ENCODE data around the gene RBP7. TPM values are rescaled to one million over a fixed set of nuclear protein-coding genes. Genes with fewer than 3 reads are reported as not detected.
"Not testable (repeated sequence)": the region's sequence is repeated elsewhere in the genome, so short reads cannot be mapped to it uniquely, and the experiment has no call there.

The RBP7 gene
- total RNA-seq: 10 to 100 TPM; 24.8 to 29.9 TPM
- long read RNA-seq, partial matches to known transcripts: 0 of 2 reads
- long read RNA-seq, other reads (novel, unspliced or antisense): 1 of 2 reads

- peak; percentile 62 to 82 for ATAC-seq
- peak; percentile 31 for DNase-seq
- intact Hi-C loops (cut with DNase I): no loop called here
Measured at GRCh38 chr1:9996624-9997582, at the start of gene RBP7. TSS of gene RBP7 (plus strand) at chr1:9997228. CDS start at chr1:9997259, 31 bp downstream.

GRCh38 chr1:9957726-9958125 lies 39.3 kb upstream of the RBP7 start:
- DNase-seq (no peak), ATAC-seq (no peak)
- intact Hi-C loops (cut with DNase I): loop anchor here in 1 of 2 donors (10.0 kb wide), 1 partner anchor 77 kb away; the partner anchor contains the start of gene UBE4B

GRCh38 chr1:9960011-9960410 lies 37.0 kb upstream of the RBP7 start:
- DNase-seq: no peak
- intact Hi-C loops (cut with DNase I): no loop called here
- peak in 1 of 2 donors; percentile 92 for ATAC-seq

DNA sequence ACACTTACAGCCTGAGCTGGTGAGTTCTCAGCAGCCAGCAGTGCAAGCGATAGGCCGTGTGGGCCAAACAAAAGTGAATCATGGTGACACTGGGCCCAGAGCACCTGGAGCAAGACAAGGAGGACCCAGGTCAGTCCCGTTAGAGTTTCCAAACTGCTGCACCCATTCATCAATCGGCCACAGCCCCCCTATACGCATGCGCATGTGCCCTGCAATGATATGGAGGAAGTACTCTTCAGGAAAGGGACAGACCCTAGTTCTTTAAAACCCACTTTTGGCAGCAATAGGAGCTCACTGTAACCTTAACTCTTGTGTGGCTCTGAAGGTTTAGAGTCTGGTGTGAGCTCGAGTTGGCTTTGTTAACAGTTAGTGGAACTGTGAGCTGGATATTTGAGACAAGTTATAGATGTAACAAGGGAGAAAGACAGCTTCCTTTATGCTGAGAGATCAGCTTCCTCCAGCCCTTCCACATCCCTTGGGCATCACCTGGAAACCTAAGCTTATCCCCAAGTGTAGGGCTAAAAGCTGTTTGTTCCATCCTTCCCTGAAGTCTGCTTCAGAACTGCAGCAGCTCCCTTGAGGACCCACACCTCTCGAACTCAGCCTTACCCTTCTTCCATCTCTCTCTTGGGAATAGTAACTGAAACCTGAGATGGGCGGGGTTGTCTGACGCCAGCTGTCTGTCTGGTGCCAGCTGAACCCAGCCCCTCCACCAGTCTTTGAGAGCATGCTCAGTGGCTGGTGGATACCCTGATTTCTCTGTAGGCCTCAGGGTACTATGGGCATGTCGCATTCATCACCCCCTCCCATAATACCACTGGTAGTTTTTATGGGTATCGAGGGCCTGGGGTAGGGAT lies 36.1 kb upstream of the RBP7 start:
- intact Hi-C loops (cut with DNase I): no loop called here
- ATAC-seq: peak in 1 of 2 donors; percentile 66
- no peak for DNase-seq

DNA sequence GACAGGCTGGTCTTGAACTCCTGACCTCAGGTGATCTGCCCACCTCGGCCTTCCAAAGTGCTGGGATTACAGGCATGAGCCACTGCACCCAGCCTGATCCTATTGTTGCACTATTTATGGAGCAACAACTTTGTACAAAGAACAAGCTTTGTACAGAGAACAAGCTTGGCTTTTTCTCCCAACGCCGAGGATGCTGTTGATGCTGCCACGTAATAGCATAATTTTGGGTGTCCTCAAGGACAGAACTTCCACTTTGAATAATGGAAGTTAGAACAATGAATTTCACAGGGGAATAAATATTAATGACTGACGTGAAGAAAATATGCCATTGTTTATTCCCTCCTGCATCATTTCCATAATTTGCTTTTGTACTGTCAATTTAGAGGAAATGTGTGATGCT lies 12.8 kb upstream of the RBP7 start:
- intact Hi-C loops (cut with DNase I): no loop called here
- no peak for ATAC-seq

DNA sequence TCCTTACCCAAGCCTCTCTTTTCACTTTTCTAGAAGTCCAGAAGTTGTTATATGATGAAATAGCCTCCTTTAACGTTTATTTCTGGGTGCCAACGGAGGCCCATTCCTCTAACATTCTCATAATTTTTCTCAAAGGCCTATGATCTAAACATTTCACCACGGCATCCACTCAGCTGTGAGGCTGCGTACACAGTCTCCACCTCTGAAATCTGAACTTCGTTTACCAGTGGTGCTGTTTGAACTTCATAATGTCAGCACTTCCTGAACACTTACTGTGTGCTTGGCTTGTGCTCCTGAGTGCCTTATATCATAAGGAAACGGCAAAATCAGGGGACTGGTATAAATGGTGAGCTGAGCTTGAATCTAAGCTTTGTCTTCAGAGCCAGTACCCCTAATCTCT lies 12.0 kb upstream of the RBP7 start:
- DNase-seq: no peak
- intact Hi-C loops (cut with DNase I): no loop called here
- no peak for ATAC-seq

More for the DNA sequence above, 12.8 kb upstream of the RBP7 start:
- DNase-seq: no peak

GRCh38 chr1:9989773-9990172 lies 7.3 kb upstream of the RBP7 start:
- intact Hi-C loops (cut with DNase I): no loop called here
- DNase-seq (no peak), ATAC-seq (no peak)

GRCh38 chr1:9990944-9991343 lies 6.1 kb upstream of the RBP7 start:
- ATAC-seq: peak; percentile 57 to 69
- DNase-seq: peak; percentile 65
- intact Hi-C loops (cut with DNase I): no loop called here

DNA sequence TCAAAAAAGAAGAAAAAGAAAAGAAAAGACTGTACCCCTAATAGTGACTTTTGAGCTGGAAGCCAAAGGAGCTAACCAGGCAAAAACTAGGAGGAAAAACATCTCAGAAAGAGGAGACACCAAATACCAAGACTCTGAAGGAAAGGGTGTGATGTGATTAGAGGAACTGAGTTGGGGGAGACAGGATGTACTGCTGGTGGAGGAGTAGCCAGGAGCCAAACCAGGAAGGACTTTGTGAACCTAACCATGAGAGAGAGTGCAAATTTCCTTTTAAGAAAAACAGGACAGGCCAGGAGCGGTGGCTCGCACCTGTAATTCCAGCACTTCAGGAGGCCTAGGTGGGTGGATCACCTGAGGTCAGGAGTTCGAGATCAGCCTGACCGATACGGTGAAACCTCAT lies 4.1 kb upstream of the RBP7 start:
- ATAC-seq (no peak), DNase-seq (no peak)
- intact Hi-C loops (cut with DNase I): no loop called here

DNA sequence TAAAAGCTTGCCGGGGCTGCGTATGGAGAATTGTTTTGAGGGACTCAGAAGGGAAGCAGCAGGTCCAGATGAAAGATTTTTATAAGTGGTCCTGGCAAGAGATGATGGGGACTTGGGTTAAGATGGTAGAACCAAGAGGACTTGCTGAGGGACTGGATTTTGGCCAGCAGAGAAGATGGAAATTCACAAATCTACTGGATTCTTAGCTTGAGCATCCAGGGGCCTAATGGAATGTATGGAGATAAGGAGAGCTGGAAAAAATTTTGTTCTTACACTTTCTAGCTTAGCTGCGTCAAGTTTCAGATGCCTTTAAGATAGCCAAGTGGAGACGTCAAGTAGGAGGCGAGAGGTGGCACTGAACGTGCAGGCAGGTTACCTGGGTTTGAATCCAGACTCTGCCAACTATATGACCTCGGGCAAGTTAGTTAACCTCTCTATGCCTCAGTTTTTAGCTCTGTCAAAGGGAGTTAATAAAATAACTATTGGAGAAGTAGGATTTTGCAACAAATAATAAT lies 3.4 kb upstream of the RBP7 start:
- no peak for DNase-seq
- no peak for ATAC-seq
- intact Hi-C loops (cut with DNase I): no loop called here

DNA sequence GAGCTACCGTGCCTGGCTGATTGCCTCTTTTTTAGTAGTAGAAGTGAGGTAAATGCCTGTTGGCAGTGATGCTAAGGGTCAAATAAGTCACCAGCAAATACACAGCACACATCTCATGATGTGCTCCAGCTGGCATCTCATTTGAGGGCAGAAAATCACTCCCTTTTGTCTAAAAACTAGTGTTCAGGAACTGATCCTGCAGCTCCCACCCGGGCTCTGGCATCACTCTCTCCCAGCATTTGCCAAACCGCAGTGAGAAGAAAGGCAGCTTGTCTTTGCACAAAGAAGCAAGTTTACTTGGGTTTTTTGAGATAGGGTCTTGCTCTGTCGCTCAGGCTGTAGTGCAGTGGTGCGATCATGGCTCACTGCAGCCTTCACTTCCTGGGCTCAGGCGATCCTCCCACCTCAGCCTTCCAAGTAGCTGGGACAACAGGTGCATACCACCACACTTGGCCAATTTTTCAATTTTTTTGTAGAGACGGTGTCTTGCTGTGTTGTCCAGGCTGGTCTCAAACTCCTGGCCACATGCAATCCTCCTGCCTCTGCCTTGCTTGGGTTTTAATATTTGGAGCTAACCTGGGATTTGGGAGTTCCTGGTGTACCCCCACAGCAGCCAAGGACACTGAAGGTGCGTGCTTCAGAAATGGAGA lies 4.1 kb downstream of the RBP7 start:
- ATAC-seq: no peak
- DNase-seq: no peak
- intact Hi-C loops (cut with DNase I): no loop called here

DNA sequence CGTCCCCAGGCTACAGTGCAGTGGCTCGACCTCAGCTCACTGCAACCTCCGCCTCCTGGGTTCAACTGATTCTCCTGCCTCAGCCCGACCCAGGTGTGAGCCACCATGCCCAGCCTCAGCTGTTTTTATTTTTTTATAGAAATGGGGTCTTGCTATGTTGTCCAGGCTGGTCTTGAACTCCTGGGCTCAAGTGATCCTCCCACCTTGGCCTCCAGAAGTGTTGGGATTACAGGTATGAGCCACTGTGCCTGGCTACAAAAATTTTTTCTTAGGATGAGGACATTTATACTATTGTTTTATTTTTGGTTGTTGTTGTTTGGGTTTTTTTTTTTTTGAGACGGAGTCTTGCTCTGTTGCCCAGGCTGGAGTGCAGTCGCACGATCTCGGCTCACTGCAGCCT lies 8.2 kb downstream of the RBP7 start:
- ATAC-seq; intact Hi-C loops (cut with DNase I); DNase-seq: not testable (repeated sequence)

GRCh38 chr1:10007169-10007568 lies 10.1 kb downstream of the RBP7 start:
- DNase-seq (peak; percentile 28), ATAC-seq (no peak)
- intact Hi-C loops (cut with DNase I): no loop called here

DNA sequence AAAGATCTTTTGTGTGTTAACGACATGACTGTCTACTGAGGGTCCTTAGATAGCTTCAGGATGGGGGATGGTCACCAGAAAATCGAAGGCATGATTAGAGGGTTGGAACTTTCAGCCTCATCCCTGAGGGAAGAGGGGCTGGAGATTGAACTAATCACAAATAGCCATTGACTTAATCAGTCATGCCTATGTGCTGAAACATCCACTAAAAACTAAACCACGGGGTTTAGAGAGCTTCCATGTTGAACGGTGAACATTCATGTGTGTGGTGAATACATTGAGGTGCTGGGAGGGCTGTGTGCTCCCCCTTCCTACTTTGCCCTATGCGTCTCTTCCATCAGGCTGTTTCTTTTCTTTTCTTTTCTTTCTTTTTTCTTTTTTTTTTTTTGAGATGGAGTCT lies 17.0 kb downstream of the RBP7 start:
- ATAC-seq (no peak), DNase-seq (no peak)
- intact Hi-C loops (cut with DNase I): no loop called here

GRCh38 chr1:10019561-10019960 lies 22.5 kb downstream of the RBP7 start:
- intact Hi-C loops (cut with DNase I): no loop called here

GRCh38 chr1:10020086-10020485 lies 23.1 kb downstream of the RBP7 start:
- DNase-seq (no peak), ATAC-seq (no peak)
- intact Hi-C loops (cut with DNase I): no loop called here

More at GRCh38 chr1:10019561-10019960, 22.5 kb downstream of the RBP7 start:
- DNase-seq: no peak
- ATAC-seq: no peak

DNA sequence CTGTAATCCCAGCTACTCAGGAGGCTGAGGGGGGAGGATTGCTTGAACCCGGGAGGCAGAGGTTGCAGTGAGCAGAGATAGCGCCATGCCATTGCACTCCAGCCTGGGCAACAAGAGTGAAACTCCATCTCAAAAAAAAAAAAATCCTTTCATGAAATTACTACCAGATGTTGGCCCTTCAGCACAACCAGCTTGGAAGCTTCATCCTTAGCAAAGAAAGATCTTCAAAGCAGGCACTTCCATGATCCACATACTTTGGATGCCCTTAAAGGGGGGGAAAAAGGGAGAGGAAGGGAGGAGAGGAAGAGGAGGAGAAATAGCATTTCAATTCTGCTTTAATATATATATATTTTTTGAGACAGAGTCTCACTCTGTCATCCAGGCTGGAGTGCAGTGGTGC lies 23.6 kb downstream of the RBP7 start:
- DNase-seq; intact Hi-C loops (cut with DNase I); ATAC-seq: not testable (repeated sequence)

GRCh38 chr1:10021992-10022391 lies 25.0 kb downstream of the RBP7 start:
- DNase-seq; intact Hi-C loops (cut with DNase I); ATAC-seq: not testable (repeated sequence)

DNA sequence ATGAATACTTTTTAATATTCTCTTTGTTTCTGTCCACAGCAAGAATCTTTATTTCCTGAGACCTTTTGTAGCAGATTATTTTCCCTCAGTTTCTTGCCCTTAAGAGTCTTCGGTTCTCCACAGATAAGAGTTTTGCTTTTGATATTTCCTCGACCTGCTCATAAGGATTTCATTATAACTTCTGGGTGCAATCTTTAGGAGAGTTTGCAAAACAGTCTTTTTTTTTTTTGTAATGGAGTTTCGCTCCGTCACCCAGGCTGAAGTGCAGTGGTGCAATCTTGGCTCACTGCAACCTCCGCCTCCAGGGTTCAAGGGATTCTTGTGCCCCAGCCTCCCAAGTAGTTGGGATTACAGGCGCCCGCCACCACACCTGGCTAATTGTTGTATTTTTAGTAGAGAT lies 25.6 kb downstream of the RBP7 start:
- DNase-seq (no peak), ATAC-seq (no peak)
- intact Hi-C loops (cut with DNase I): no loop called here
